ENCODE measurements around the gene CACNA1F. TPM values are rescaled to one million over a fixed set of nuclear protein-coding genes. Genes with fewer than 3 reads are reported as not detected.
A peak's percentile ranks its signal among the peaks of the same experiment; 100 is the strongest.

The CACNA1F gene
- 1.1 and 4.9 TPM in 2 replicates for total RNA-seq (ENCODE audit: low replicate concordance)

DNA sequence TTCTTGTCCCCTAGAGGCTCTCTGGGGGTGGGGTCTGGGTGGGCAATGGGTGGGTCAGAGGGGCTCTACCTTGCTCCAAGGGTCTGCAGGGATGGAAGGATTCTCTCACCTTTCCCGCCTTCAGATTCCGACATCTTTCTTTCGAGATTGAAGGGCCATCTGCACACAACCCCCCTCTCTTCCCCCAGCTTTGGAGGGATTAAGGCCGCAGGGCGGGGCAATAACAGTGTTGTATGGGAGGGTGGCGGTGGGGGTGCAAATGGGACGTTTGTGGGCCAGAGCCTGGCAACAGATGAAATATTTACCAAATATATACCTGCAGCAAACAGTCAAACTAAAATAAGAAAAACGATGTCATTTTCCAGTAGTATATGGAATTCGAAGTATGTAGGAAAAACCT is at the start of gene CACNA1F:
Gene CACNA1F (minus strand): TSS at position 165 of the 400 bp plus-strand sequence. CDS start 31 bp downstream, at position 134.
- no peaks in the 10 kb centered on the region for H3F3A ChIP-seq (ENCODE audit: low read depth)
- H3K4me2 ChIP-seq = no peak within 1 kb of the TSS
- H3K4me1 ChIP-seq = peaks cover 3% of the 10 kb centered on the region
- H3K4me3 ChIP-seq = no peak within 1 kb of the TSS
- H3K4me1 Mint-ChIP-seq = peaks cover 7% of the 10 kb centered on the region
- no peaks in the 10 kb centered on the region for H3K36me3 ChIP-seq
- no peak within 1 kb of the TSS for H2AFZ ChIP-seq (replicated peaks)
- no peak for DNase-seq (ENCODE audit: low spot score)
- H3K27me3 Mint-ChIP-seq (ENCODE audit: insufficient read depth, low read depth) = peaks cover 8% of the 10 kb centered on the region
- H3K79me2 ChIP-seq (ENCODE audit: low read depth) = peaks cover 6% of the 10 kb centered on the region
- no peak within 1 kb of the TSS for H3K27ac ChIP-seq
- peaks cover 16% of the 10 kb centered on the region for H3K9me3 Mint-ChIP-seq
- no peak within 1 kb of the TSS for H3K4me3 Mint-ChIP-seq
- TF ChIP-seq EZH2 (IDR thresholded peaks at IDR 0.05) = no peak
- TF ChIP-seq, protein P1, sequence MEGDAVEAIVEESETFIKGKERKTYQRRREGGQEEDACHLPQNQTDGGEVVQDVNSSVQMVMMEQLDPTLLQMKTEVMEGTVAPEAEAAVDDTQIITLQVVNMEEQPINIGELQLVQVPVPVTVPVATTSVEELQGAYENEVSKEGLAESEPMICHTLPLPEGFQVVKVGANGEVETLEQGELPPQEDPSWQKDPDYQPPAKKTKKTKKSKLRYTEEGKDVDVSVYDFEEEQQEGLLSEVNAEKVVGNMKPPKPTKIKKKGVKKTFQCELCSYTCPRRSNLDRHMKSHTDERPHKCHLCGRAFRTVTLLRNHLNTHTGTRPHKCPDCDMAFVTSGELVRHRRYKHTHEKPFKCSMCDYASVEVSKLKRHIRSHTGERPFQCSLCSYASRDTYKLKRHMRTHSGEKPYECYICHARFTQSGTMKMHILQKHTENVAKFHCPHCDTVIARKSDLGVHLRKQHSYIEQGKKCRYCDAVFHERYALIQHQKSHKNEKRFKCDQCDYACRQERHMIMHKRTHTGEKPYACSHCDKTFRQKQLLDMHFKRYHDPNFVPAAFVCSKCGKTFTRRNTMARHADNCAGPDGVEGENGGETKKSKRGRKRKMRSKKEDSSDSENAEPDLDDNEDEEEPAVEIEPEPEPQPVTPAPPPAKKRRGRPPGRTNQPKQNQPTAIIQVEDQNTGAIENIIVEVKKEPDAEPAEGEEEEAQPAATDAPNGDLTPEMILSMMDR (IDR thresholded peaks at IDR 0.05) = no peak
- no peak for TF ChIP-seq EZH2phosphoT487 (IDR thresholded peaks at IDR 0.05)
- H3K36me3 Mint-ChIP-seq = no peaks in the 10 kb centered on the region
- no peaks in the 10 kb centered on the region for H4K20me1 ChIP-seq (ENCODE audit: low read depth)
- no peaks in the 10 kb centered on the region for H3K27me3 ChIP-seq
- no peaks in the 10 kb centered on the region for H3K9me3 ChIP-seq (ENCODE audit: low read depth)
- no peak within 1 kb of the TSS for H3K27ac Mint-ChIP-seq
- no peak within 1 kb of the TSS for H3K9ac ChIP-seq

DNA sequence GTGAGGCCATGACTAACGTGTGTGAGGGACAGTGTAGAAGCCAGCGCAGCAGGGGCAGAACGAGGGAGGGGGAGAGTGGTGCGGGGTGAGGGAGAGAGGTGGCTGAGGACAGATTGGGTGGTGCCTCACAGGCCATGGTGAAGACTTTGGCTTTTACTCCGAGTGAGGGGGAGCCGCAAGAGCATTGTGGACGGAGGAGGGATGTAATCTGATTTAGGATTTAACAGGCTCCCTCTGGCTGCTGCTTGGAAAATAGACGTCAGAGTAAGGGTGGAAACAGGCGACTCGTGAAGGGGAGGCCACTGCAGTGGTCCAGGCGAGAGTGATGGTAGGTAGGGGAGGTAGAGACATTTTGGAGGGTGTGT is 49.5 kb upstream of the CACNA1F start:
- Histone ChIP-seq H3K9me3 (ENCODE audit: low read depth) (no peaks in the 10 kb centered on the region), H3K4me1 (no peaks in the 10 kb centered on the region), H3F3A (ENCODE audit: low read depth) (peaks cover 6% of the 10 kb centered on the region), H2AFZ (replicated peaks) (no peak overlapping the region), H4K20me1 (ENCODE audit: low read depth) (no peaks in the 10 kb centered on the region), H3K36me3 (no peaks in the 10 kb centered on the region), H3K79me2 (ENCODE audit: low read depth) (no peaks in the 10 kb centered on the region), H3K4me2 (no peak overlapping the region), H3K27ac (no peak overlapping the region), H3K4me3 (no peak overlapping the region), H3K27me3 (no peaks in the 10 kb centered on the region), H3K9ac (no peak overlapping the region)
- Mint-ChIP-seq H3K27me3 (ENCODE audit: insufficient read depth, low read depth) (no peaks in the 10 kb centered on the region), H3K9me3 (peaks cover 4% of the 10 kb centered on the region), H3K36me3 (no peaks in the 10 kb centered on the region), H3K4me1 (peaks cover 7% of the 10 kb centered on the region), H3K27ac (peak overlapping the region; percentile 13), H3K4me3 (no peak overlapping the region)
- TF ChIP-seq, protein P1 (IDR thresholded peaks at IDR 0.05) = peak; percentile 35
- TF ChIP-seq EZH2phosphoT487 (IDR thresholded peaks at IDR 0.05) = no peak
- peak; percentile 58 for DNase-seq (ENCODE audit: low spot score)

DNA sequence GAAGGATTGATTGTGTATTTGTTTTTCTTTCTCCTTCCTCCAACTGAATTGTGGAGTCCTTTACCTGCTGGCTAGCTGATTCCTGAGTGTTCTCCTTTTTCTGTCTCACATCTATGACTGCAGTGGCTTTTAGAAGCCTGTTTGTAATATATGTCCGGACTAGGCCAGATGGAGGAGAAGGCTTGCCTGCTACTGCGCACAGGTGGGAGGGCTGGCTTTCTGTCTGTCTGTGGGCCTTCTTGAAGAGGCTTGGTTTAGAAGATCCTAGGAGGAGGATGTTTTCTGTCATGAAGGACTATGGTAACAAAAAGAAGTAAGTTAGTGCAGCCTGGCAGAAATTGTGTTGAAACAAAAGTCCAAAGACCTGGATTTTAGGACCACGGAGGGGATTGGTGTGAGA is 44.9 kb upstream of the CACNA1F start:
- no peak overlapping the region for H3K4me2 ChIP-seq
- no peaks in the 10 kb centered on the region for H3K4me1 ChIP-seq
- TF ChIP-seq EZH2phosphoT487 (IDR thresholded peaks at IDR 0.05) (no peak), EZH2 (IDR thresholded peaks at IDR 0.05) (no peak)
- TF ChIP-seq, protein P1 (IDR thresholded peaks at IDR 0.05) = no peak
- no peaks in the 10 kb centered on the region for H3K36me3 ChIP-seq
- H3K27me3 ChIP-seq = no peaks in the 10 kb centered on the region
- H3K9ac ChIP-seq = no peak overlapping the region
- peaks cover 6% of the 10 kb centered on the region for H3F3A ChIP-seq (ENCODE audit: low read depth)
- H3K4me3 ChIP-seq = no peak overlapping the region
- peaks cover 9% of the 10 kb centered on the region for H3K4me1 Mint-ChIP-seq
- peaks cover 19% of the 10 kb centered on the region for H3K79me2 ChIP-seq (ENCODE audit: low read depth)
- H3K27ac Mint-ChIP-seq = no peak overlapping the region
- H4K20me1 ChIP-seq (ENCODE audit: low read depth) = peaks cover 27% of the 10 kb centered on the region
- H3K9me3 ChIP-seq (ENCODE audit: low read depth) = no peaks in the 10 kb centered on the region
- no peak overlapping the region for H3K27ac ChIP-seq
- H3K36me3 Mint-ChIP-seq = no peaks in the 10 kb centered on the region
- no peak overlapping the region for H2AFZ ChIP-seq (replicated peaks)
- no peak for DNase-seq (ENCODE audit: low spot score)
- peaks cover 2% of the 10 kb centered on the region for H3K27me3 Mint-ChIP-seq (ENCODE audit: insufficient read depth, low read depth)
- no peak overlapping the region for H3K4me3 Mint-ChIP-seq
- peaks cover 2% of the 10 kb centered on the region for H3K9me3 Mint-ChIP-seq

DNA sequence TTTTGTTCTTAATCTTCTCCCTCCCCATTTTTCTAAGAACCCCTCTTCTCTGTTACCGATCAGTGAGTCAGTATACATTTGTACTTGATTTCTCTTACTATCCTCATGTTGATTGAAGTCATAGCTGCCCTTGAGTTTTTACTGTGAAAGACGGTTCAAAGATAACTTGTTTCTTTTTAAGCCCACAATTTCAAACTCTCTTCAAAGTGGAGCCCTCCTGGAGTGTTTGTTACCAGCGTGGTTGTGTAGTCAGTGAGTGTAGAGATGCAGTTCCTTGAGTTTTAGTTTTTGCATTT is 44.3 kb upstream of the CACNA1F start:
- Histone ChIP-seq H3K4me1 (no peaks in the 10 kb centered on the region), H3K27ac (no peak overlapping the region), H4K20me1 (ENCODE audit: low read depth) (peaks cover 33% of the 10 kb centered on the region), H3K27me3 (no peaks in the 10 kb centered on the region), H2AFZ (replicated peaks) (no peak overlapping the region), H3K4me2 (no peak overlapping the region), H3K9ac (no peak overlapping the region), H3K79me2 (ENCODE audit: low read depth) (peaks cover 25% of the 10 kb centered on the region), H3K36me3 (no peaks in the 10 kb centered on the region), H3K9me3 (ENCODE audit: low read depth) (no peaks in the 10 kb centered on the region), H3K4me3 (no peak overlapping the region), H3F3A (ENCODE audit: low read depth) (peaks cover 4% of the 10 kb centered on the region)
- Mint-ChIP-seq H3K27me3 (ENCODE audit: insufficient read depth, low read depth) (peaks cover 2% of the 10 kb centered on the region), H3K9me3 (peaks cover 2% of the 10 kb centered on the region), H3K4me3 (no peak overlapping the region), H3K27ac (no peak overlapping the region), H3K36me3 (no peaks in the 10 kb centered on the region), H3K4me1 (peaks cover 9% of the 10 kb centered on the region)
- no peak for DNase-seq (ENCODE audit: low spot score)
- TF ChIP-seq EZH2 (IDR thresholded peaks at IDR 0.05) = no peak
- TF ChIP-seq, protein P1 (IDR thresholded peaks at IDR 0.05) = no peak
- no peak for TF ChIP-seq EZH2phosphoT487 (IDR thresholded peaks at IDR 0.05)
